Central memory CD4-positive, alpha-beta T cell (primary cell): ENCODE measurements around the gene MMP15.
A peak's percentile ranks its signal among the peaks of the same experiment; 100 is the strongest.

Experiments used
- DNase-seq: peaks from one replicate; pipeline ENCODE4 v3.0.0; 2022

Gene MMP15

GRCh38 chr16:58020628-58021521 lies 4.7 kb upstream of the MMP15 start:
- peak; percentile 55 for DNase-seq

- DNase-seq, result no peak
Measured at GRCh38 chr16:58021661-58022551, 3.6 kb upstream of the MMP15 start.

- DNase-seq, result no peak
Measured at GRCh38 chr16:58022601-58023371, 2.8 kb upstream of the MMP15 start.

- peak; percentile 29 for DNase-seq
Measured at GRCh38 chr16:58024486-58025350, 836 bp upstream of the MMP15 start.

GRCh38 chr16:58026139-58026704 lies 668 bp downstream of the MMP15 start:
- DNase-seq, result peak; percentile 8

- no peak for DNase-seq
Measured at GRCh38 chr16:58026705-58027160, 1.2 kb downstream of the MMP15 start.

GRCh38 chr16:58027161-58027915 lies 1.8 kb downstream of the MMP15 start:
- no peak for DNase-seq

- no peak for DNase-seq
Measured at GRCh38 chr16:58027916-58028455, 2.4 kb downstream of the MMP15 start.

- DNase-seq, result no peak
Measured at GRCh38 chr16:58028541-58029070, 3.1 kb downstream of the MMP15 start.

GRCh38 chr16:58029410-58029809 lies 3.9 kb downstream of the MMP15 start:
- DNase-seq, result no peak

- DNase-seq, result no peak
Measured at GRCh38 chr16:58030136-58030840, 4.7 kb downstream of the MMP15 start.

GRCh38 chr16:58031016-58031800 lies 5.7 kb downstream of the MMP15 start:
- DNase-seq, result no peak

GRCh38 chr16:58032710-58033293 lies 7.2 kb downstream of the MMP15 start:
- no peak for DNase-seq

- no peak for DNase-seq
Measured at GRCh38 chr16:58034128-58034685, 8.7 kb downstream of the MMP15 start.

GRCh38 chr16:58034774-58035173 lies 9.2 kb downstream of the MMP15 start:
- DNase-seq, result no peak

GRCh38 chr16:58035356-58036170 lies 10.0 kb downstream of the MMP15 start:
- no peak for DNase-seq

- DNase-seq, result no peak
Measured at GRCh38 chr16:58036943-58037342, 11.4 kb downstream of the MMP15 start.
